ENCODE measurements around the gene CHID1. TPM values are rescaled to one million over a fixed set of nuclear protein-coding genes. Genes with fewer than 3 reads are reported as not detected.
A peak's percentile ranks its signal among the peaks of the same experiment; 100 is the strongest.

CHID1 gene
- total and polyA plus RNA-seq, 9 of the 15 experiments (the other 6 are each of a cell fraction or from before 2014, with no cell fraction given) = 15.1 to 108 (median 39.8) TPM

GRCh38 chr11:887589-887988 lies 23.0 kb downstream of the CHID1 start:
- Histone ChIP-seq H3K27ac (ENCODE audit: extremely low read depth, low read depth, low read length) (no peak overlapping the region), H3K27me3 (ENCODE audit: control insufficient read depth in 2 of 2, insufficient read depth in 2 of 2, low read length in 2 of 2) (no peaks in the 10 kb centered on the region), H3K9me1 (ENCODE audit: control insufficient read depth, insufficient read depth, low read length) (no peaks in the 10 kb centered on the region), H3K4me2 (ENCODE audit: insufficient read depth, low read length) (no peak overlapping the region), H2AFZ (ENCODE audit: low read depth, low read length) (no peak overlapping the region), H3K36me3 (ENCODE audit: control insufficient read depth, insufficient read depth, low read length) (peaks cover 72% of the 10 kb centered on the region; the same call in 1 of the 3 replicates), H3K9ac (ENCODE audit: insufficient read depth in 1 of 2, low read depth in 2 of 2, low read length in 2 of 2) (peak overlapping the region in 1 of 2 experiments; percentile 26; a peak in 1 of 4 replicates), H3K4me1 (replicated peaks in 1 of 2; ENCODE audit: control insufficient read depth in 2 of 2, insufficient read depth in 2 of 2, low read length in 2 of 2) (peaks cover 0 to 57% of the 10 kb centered on the region in 2 experiments; a peak in 2 of 5 replicates), H3K9me3 (replicated peaks; ENCODE audit: control insufficient read depth, insufficient read depth, low read depth, low read length) (no peaks in the 10 kb centered on the region), H3K4me3 (no peak overlapping the region), H3K79me2 (ENCODE audit: control insufficient read depth, insufficient read depth, low read length) (no peaks in the 10 kb centered on the region), H4K20me1 (replicated peaks; ENCODE audit: control insufficient read depth, insufficient read depth, low read length) (no peaks in the 10 kb centered on the region)
- ChIA-PET CTCF (ENCODE audit: low intra/inter-chr PET ratio) (no interaction called here), POLR2A (interaction anchor here (1.3 kb wide), 1 partner anchor 15 kb away, joined by 3 read pairs; no protein-coding TSS in a partner anchor)
- intact Hi-C loops (cut with micrococcal nuclease) = no loop called here
- BruUV-seq (replicated peaks) = no TSS peak
- no peak for FAIRE-seq
- in situ Hi-C loops (cut with MboI) = no loop called here
- no peak for ATAC-seq
- WGBS (ENCODE audit: insufficient coverage, low coverage, missing lambda C conversion rate) = 97% methylated on average over 14 of the region's 14 CpGs
- TF ChIP-seq ZBTB49 (CRISPR knock-in tag; IDR thresholded peaks at IDR 0.05; ENCODE audit: borderline replicate concordance) (no peak), DACH1 (IDR thresholded peaks at IDR 0.05; ENCODE audit: partially characterized antibody) (no peak), RNF2 (IDR thresholded peaks at IDR 0.05) (no peak), TRIM24 (IDR thresholded peaks at IDR 0.05) (no peak), POLR2AphosphoS2 (IDR thresholded peaks at IDR 0.05; ENCODE audit: low read length) (no peak), SMAD4 (CRISPR knock-in tag; conservative IDR thresholded peaks at IDR 0.05) (no peak), ZNF143 (CRISPR knock-in tag; IDR thresholded peaks at IDR 0.05) (no peak), U2AF1 (optimal IDR thresholded peaks at IDR 0.05; ENCODE audit: low read depth, low read length) (no peak), HCFC1 (IDR thresholded peaks at IDR 0.05; ENCODE audit: low read depth, low read length) (no peak), ARID2 (IDR thresholded peaks at IDR 0.05) (no peak), RHOXF2B (CRISPR knock-in tag; conservative IDR thresholded peaks at IDR 0.05) (no peak), THAP12 (CRISPR knock-in tag; IDR thresholded peaks at IDR 0.05) (no peak), MYBL2 (IDR thresholded peaks at IDR 0.05; ENCODE audit: low read depth) (no peak), MYBL2 (CRISPR knock-in tag; IDR thresholded peaks at IDR 0.05; ENCODE audit: borderline replicate concordance) (no peak), KHSRP (IDR thresholded peaks at IDR 0.05) (no peak)
- no peak for DNase-seq (ENCODE audit: extremely low read depth in 1 of 4, low spot score in 3 of 4)
